ENCODE measurements around the gene FURIN. TPM values are rescaled to one million over a fixed set of nuclear protein-coding genes. Genes with fewer than 3 reads are reported as not detected.
"Not testable (repeated sequence)": the region's sequence is repeated elsewhere in the genome, so short reads cannot be mapped to it uniquely, and the experiment has no call there.

Gene FURIN
- total RNA-seq, 2 experiments from 2014 or later = 86.0 to 86.5 TPM

- ChIA-PET CTCF (interaction anchor here (0.9 to 17.2 kb wide), 3 partner anchors 14 to 405 kb away, joined by 3 to 328 read pairs (median 5); partner anchors contain the start of genes HDDC3 and UNC45A), POLR2A (interaction anchor here (0.6 to 8.8 kb wide), 3 partner anchors 9 to 185 kb away, joined by 3 to 110 read pairs (median 5); partner anchors contain the start of genes HDDC3 and UNC45A)
- Mint-ChIP-seq H3K36me3 (ENCODE audit: low read depth) (peaks cover 41% of the 10 kb centered on the region), H3K4me1 (ENCODE audit: low read depth) (peaks cover 28% of the 10 kb centered on the region), H3K4me3 (no peak overlapping the region), H3K27me3 (ENCODE audit: low read depth) (no peaks in the 10 kb centered on the region), H3K27ac (no peak overlapping the region), H3K9me3 (ENCODE audit: insufficient read depth) (no peaks in the 10 kb centered on the region)
- ATAC-seq (no peak), DNase-seq (no peak)
Observed at GRCh38 chr15:90904746-90905145, 36.4 kb downstream of the FURIN start.

GRCh38 chr15:90905306-90906180 lies 37.2 kb downstream of the FURIN start:
- CTCF ChIA-PET = interaction anchor here (0.9 to 17.2 kb wide), 2 partner anchors 13 to 25 kb away, joined by 5 to 328 read pairs; partner anchors contain the start of genes HDDC3 and UNC45A
- POLR2A ChIA-PET = interaction anchor here (0.6 to 8.8 kb wide), 3 partner anchors 8 to 185 kb away, joined by 3 to 110 read pairs (median 5); partner anchors contain the start of genes HDDC3 and UNC45A
- Mint-ChIP-seq H3K4me3 (no peak overlapping the region), H3K27ac (no peak overlapping the region), H3K4me1 (ENCODE audit: low read depth) (peaks cover 28% of the 10 kb centered on the region), H3K27me3 (ENCODE audit: low read depth) (no peaks in the 10 kb centered on the region), H3K36me3 (ENCODE audit: low read depth) (peaks cover 49% of the 10 kb centered on the region), H3K9me3 (ENCODE audit: insufficient read depth) (no peaks in the 10 kb centered on the region)
- DNase-seq (no peak), ATAC-seq (no peak)

DNA sequence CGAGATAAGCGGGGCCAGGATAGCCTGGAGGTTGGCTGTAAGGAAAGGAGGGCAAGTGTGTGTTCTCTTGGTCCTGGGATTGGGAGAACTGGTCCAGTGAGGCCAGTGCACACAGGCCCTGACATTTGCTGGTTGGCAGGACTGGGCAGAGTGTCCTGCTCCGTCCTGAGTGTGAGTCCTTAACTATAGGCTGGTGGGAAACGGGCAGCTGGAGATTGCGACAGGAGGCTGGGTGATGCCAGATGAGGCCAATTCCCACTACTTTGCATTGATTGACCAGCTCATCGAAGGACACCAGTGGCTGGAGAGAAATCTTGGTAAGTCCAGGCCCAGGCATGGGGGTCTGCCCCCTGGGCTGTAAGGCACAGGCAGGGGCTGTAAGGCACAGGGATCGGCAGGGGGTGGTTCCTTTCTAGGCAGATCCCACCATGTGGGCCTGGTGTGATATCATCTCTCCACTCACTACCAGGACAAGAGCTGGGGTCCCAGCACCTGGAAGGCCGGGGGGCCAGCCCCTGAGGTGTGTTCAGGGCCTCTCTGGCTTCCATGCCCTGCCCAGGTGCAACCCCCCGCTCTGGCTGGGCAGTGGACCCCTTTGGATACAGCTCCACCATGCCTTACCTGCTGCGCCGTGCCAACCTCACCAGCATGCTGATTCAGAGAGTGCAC lies 37.9 kb downstream of the FURIN start:
- Mint-ChIP-seq H3K4me1 (ENCODE audit: low read depth) (peaks cover 25% of the 10 kb centered on the region), H3K4me3 (no peak overlapping the region), H3K9me3 (ENCODE audit: insufficient read depth) (no peaks in the 10 kb centered on the region), H3K27me3 (ENCODE audit: low read depth) (no peaks in the 10 kb centered on the region), H3K27ac (no peak overlapping the region), H3K36me3 (ENCODE audit: low read depth) (peaks cover 50% of the 10 kb centered on the region)
- DNase-seq = no peak
- CTCF ChIA-PET = interaction anchor here (17.2 kb wide), 1 partner anchor 24 kb away, joined by 328 read pairs; the partner anchor contains the start of genes HDDC3 and UNC45A
- POLR2A ChIA-PET = interaction anchor here (8.8 kb wide), 1 partner anchor 26 kb away, joined by 110 read pairs; the partner anchor contains the start of genes HDDC3 and UNC45A
- ATAC-seq = no peak

- Mint-ChIP-seq H3K4me3 (no peak overlapping the region), H3K27me3 (ENCODE audit: low read depth) (no peaks in the 10 kb centered on the region), H3K9me3 (ENCODE audit: insufficient read depth) (no peaks in the 10 kb centered on the region), H3K4me1 (ENCODE audit: low read depth) (peaks cover 17% of the 10 kb centered on the region), H3K36me3 (ENCODE audit: low read depth) (peaks cover 55% of the 10 kb centered on the region), H3K27ac (no peak overlapping the region)
- ChIA-PET POLR2A (interaction anchor here (8.8 kb wide), 1 partner anchor 25 kb away, joined by 110 read pairs; the partner anchor contains the start of genes HDDC3 and UNC45A), CTCF (interaction anchor here (17.2 kb wide), 1 partner anchor 23 kb away, joined by 328 read pairs; the partner anchor contains the start of genes HDDC3 and UNC45A)
- no peak for ATAC-seq
- DNase-seq = no peak
Observed at GRCh38 chr15:90907051-90907660, 38.8 kb downstream of the FURIN start.

DNA sequence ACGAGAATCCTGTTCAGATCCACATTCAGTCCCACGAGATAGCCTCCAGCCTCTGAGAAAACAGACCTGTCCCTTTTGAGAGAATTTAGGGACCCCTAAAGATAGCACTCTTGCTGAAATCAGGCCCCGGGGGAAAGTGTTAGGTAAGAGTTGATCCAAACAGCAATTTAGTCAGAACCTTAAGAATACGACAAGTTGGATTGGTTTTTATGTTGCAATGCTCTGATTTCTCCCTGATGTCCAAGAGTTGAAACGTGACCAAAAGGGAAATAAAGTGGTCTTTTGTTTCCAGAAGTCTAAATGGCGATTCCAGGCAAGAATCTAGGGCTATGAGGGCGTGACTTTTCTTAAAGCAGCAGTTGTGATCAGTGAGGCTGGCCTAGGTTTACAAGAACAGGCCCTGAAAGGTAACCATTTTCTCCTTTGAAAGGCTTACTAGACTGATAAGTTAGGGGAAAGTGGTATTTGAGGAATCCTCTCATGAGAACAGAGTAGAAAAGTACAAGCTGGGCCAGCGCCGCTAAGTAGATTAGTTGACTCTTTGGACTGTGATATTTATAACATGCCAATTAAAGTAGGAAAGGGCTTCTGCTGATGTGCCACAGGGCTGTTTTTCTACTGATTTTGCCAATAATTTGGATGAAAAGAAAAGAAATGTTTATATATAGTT lies 39.6 kb downstream of the FURIN start:
- ATAC-seq = no peak
- ChIA-PET POLR2A (interaction anchor here (8.8 kb wide), 1 partner anchor 24 kb away, joined by 110 read pairs; the partner anchor contains the start of genes HDDC3 and UNC45A), CTCF (interaction anchor here (17.2 kb wide), 1 partner anchor 23 kb away, joined by 328 read pairs; the partner anchor contains the start of genes HDDC3 and UNC45A)
- Mint-ChIP-seq H3K9me3 (ENCODE audit: insufficient read depth) (no peaks in the 10 kb centered on the region), H3K36me3 (ENCODE audit: low read depth) (peaks cover 58% of the 10 kb centered on the region), H3K27ac (peak overlapping the region; percentile 21), H3K4me1 (ENCODE audit: low read depth) (peaks cover 16% of the 10 kb centered on the region), H3K27me3 (ENCODE audit: low read depth) (no peaks in the 10 kb centered on the region), H3K4me3 (no peak overlapping the region)
- no peak for DNase-seq

DNA sequence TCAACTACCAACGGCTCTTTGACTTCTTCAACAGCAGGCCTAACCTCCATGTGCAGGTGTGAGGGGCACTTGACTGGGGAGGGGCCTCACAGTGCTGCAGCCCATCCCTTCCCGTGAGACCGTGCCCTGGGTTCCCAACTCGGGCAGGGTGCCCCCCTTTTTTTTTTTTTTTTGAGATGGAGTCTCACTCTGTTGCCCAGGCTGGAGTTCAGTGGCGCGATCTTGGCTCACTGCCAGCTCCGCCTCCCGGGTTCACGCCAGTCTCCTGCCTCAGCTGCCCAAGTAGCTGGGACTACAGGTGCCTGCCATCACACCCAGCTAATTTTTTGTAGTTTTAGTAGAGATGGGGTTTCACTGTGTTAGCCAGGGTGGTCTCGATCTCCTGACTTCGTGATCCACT lies 41.1 kb downstream of the FURIN start:
- H3K27me3 Mint-ChIP-seq (ENCODE audit: low read depth); H3K4me3 Mint-ChIP-seq; H3K27ac Mint-ChIP-seq; H3K9me3 Mint-ChIP-seq (ENCODE audit: insufficient read depth); DNase-seq; POLR2A ChIA-PET; ATAC-seq: not testable (repeated sequence)
- peaks cover 71% of the 10 kb centered on the region for H3K36me3 Mint-ChIP-seq (ENCODE audit: low read depth)
- peaks cover 10% of the 10 kb centered on the region for H3K4me1 Mint-ChIP-seq (ENCODE audit: low read depth)
- CTCF ChIA-PET = interaction anchor here (0.9 to 17.2 kb wide), 2 partner anchors 21 to 24 kb away, joined by 3 to 328 read pairs; partner anchors contain the start of genes HDDC3 and UNC45A

DNA sequence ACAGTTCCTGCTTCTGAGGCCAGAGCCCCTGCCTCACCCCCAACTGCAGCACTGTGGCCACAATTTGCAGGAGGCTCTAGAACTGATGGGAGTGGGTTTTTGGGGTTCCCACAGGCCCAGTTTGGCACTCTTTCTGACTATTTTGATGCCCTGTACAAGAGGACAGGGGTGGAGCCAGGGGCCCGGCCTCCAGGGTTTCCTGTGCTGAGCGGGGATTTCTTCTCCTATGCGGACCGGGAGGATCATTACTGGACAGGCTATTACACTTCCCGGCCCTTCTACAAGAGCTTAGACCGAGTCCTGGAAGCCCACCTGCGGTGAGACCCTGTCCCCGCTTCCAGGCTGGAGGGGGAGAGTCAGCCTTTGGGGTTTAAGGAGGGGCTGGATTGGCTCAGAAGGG lies 41.6 kb downstream of the FURIN start:
- ChIA-PET POLR2A (no interaction called here), CTCF (no interaction called here)
- Mint-ChIP-seq H3K36me3 (ENCODE audit: low read depth) (peaks cover 73% of the 10 kb centered on the region), H3K4me1 (ENCODE audit: low read depth) (peaks cover 8% of the 10 kb centered on the region), H3K9me3 (ENCODE audit: insufficient read depth) (no peaks in the 10 kb centered on the region), H3K4me3 (no peak overlapping the region), H3K27me3 (ENCODE audit: low read depth) (no peaks in the 10 kb centered on the region), H3K27ac (no peak overlapping the region)
- ATAC-seq (no peak), DNase-seq (no peak)

DNA sequence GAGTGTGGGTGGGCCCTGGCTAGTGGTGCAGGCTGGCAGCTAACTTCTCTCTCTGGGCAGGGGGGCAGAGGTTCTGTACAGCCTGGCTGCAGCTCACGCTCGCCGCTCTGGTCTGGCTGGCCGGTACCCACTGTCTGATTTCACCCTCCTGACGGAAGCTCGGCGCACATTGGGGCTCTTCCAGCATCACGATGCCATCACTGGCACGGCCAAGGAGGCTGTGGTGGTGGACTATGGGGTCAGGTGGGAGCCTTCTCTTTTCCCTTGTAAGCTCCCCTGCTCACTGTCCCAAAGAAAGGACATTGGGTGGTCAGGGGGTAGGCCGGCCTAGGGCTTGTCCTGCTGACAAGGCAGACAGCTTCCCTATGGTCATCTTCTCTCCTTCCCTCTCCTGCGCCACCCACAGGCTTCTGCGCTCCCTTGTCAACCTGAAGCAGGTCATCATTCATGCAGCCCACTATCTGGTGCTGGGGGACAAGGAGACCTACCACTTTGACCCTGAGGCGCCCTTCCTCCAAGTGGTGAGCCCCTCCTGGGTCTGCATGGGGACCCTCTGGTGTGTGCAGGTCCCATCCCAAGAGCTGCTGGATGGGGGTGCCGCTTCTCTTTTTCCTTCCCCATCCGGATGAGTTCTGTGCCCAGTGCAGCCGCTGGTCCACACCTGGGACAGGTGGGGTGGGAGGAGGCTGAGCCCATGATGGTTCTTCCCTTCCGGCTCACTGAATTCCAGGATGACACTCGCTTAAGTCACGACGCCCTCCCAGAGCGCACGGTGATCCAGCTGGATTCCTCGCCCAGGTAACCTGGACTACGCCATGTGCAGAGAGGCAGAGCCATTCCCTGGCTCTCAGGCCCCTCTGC lies 42.3 kb downstream of the FURIN start:
- POLR2A ChIA-PET = no interaction called here
- ATAC-seq (no peak), DNase-seq (no peak)
- Mint-ChIP-seq H3K27ac (no peak overlapping the region), H3K4me1 (ENCODE audit: low read depth) (peaks cover 3% of the 10 kb centered on the region), H3K27me3 (ENCODE audit: low read depth) (no peaks in the 10 kb centered on the region), H3K4me3 (no peak overlapping the region), H3K9me3 (ENCODE audit: insufficient read depth) (no peaks in the 10 kb centered on the region), H3K36me3 (ENCODE audit: low read depth) (peaks cover 72% of the 10 kb centered on the region)
- CTCF ChIA-PET = no interaction called here

DNA sequence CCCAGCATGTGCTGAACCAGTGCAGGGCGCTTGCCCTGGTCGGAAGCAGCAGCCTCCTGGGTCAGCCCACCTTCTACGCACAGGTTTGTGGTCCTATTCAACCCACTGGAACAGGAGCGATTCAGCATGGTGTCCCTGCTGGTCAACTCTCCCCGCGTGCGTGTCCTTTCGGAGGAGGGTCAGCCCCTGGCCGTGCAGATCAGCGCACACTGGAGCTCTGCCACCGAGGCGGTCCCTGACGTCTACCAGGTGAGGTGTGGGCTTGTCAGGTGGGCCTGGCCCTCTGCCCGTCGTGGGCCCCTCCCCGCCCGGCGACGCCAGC lies 42.9 kb downstream of the FURIN start:
- CTCF ChIA-PET = no interaction called here
- no peaks in the 10 kb centered on the region for H3K4me1 Mint-ChIP-seq (ENCODE audit: low read depth)
- POLR2A ChIA-PET = no interaction called here
- H3K9me3 Mint-ChIP-seq (ENCODE audit: insufficient read depth) = no peaks in the 10 kb centered on the region
- DNase-seq (no peak), ATAC-seq (no peak)
- no peak overlapping the region for H3K4me3 Mint-ChIP-seq
- H3K36me3 Mint-ChIP-seq (ENCODE audit: low read depth) = peaks cover 69% of the 10 kb centered on the region
- no peak overlapping the region for H3K27ac Mint-ChIP-seq
- no peaks in the 10 kb centered on the region for H3K27me3 Mint-ChIP-seq (ENCODE audit: low read depth)

- Mint-ChIP-seq H3K36me3 (ENCODE audit: low read depth) (peaks cover 67% of the 10 kb centered on the region), H3K4me1 (ENCODE audit: low read depth) (no peaks in the 10 kb centered on the region), H3K27ac (no peak overlapping the region), H3K4me3 (no peak overlapping the region), H3K9me3 (ENCODE audit: insufficient read depth) (no peaks in the 10 kb centered on the region), H3K27me3 (ENCODE audit: low read depth) (no peaks in the 10 kb centered on the region)
- CTCF ChIA-PET = interaction anchor here (3.2 kb wide), 1 partner anchor 21 kb away, joined by 20 read pairs; the partner anchor contains the start of gene HDDC3
- POLR2A ChIA-PET = no interaction called here
- DNase-seq (no peak), ATAC-seq (no peak)
Observed at GRCh38 chr15:90911906-90912769, 43.8 kb downstream of the FURIN start.
